Pulmonary artery endothelial cell (primary cell): ENCODE data around the gene FAM9A. TPM values are rescaled to one million over a fixed set of nuclear protein-coding genes. Genes with fewer than 3 reads are reported as not detected.

Source experiments
- total RNA-seq: library from RNA; depleted of rRNA; stranded (reverse); fragments of >200 nt; gene quantifications from 2 replicates; pipeline ENCODE4 v1.2.3, GENCODE V29; 2014

The FAM9A gene
- total RNA-seq, 1 donor from 2014 or later = not detected

Other genes with a start within 250 kb of the FAM9A start
- gene ANOS1, start 69.2 kb downstream of the FAM9A start, total RNA-seq = 0.39 and 1.2 TPM in 2 replicates
- gene FAM9B, start 232.7 kb upstream of the FAM9A start, total RNA-seq = not detected in 2 replicates